Fibroblast of lung (primary cell): ENCODE data around the gene ALPK3.

ENCODE experiments used
- EZH2 ChIP-seq: IDR thresholded peaks from 2 replicates; pipeline ENCODE4 v1.5.1; 2012; ENCODE audit warnings: low read length, control low read depth, mild to moderate bottlenecking; ENCODE audit errors: missing control alignments
- TF ChIP-seq, protein P1 (sequence below), 2 donors: IDR thresholded peaks in 1 of 2; conservative IDR thresholded peaks in 1 of 2; 1 replicate in 1 of 2; 2 replicates in 1 of 2; pipeline ENCODE4 v1.5.1; 2011 to 2012; ENCODE audit warnings: low read length in 2 of 2, control low read depth in 1 of 2, inconsistent platforms in 1 of 2, low read depth in 1 of 2, mild to moderate bottlenecking in 1 of 2

DNA sequence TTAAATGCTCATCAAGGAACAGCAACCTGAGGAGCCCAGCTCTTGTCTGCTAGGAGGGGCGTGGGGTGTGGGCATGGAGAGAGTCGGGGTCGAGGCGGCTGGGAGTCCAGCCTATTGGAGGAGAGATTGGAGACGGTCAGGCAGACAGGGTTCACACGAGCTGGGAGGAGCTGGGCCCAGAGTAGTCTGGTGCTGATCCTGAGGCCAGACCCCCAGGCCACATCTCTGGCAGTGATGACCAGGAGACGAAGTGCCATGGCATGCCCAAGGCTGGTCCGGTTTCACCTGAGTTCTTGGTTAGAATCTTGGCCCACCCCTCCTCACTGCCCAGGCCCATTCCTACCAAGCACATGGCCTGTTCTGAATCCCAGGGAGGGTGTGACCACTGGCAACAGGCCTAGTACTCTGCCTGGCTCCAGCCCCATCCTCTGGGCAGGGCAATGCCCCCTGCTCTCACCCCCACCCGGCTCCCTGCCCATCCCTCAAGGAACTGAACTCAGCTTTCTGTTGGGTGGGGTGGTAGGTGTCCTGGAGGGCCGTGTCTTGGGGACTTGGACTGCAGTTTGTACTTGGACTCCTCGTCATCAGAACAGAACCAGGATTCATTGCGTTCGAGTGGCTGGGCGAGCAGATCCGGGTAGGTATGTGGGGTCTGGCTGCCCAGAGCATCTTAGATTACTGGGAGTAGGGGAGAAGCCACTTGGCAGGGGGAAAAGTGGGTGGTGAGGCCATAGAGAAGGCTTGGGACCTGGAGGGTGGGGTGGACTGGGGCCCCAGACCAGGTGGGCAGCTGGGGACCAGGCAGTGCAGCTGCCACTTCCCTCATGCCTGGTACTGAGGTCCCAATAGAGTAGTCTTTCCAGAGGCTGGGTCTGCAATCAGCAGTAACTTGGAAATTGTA lies 88.1 kb downstream of the ALPK3 start:
- TF ChIP-seq, protein P1, sequence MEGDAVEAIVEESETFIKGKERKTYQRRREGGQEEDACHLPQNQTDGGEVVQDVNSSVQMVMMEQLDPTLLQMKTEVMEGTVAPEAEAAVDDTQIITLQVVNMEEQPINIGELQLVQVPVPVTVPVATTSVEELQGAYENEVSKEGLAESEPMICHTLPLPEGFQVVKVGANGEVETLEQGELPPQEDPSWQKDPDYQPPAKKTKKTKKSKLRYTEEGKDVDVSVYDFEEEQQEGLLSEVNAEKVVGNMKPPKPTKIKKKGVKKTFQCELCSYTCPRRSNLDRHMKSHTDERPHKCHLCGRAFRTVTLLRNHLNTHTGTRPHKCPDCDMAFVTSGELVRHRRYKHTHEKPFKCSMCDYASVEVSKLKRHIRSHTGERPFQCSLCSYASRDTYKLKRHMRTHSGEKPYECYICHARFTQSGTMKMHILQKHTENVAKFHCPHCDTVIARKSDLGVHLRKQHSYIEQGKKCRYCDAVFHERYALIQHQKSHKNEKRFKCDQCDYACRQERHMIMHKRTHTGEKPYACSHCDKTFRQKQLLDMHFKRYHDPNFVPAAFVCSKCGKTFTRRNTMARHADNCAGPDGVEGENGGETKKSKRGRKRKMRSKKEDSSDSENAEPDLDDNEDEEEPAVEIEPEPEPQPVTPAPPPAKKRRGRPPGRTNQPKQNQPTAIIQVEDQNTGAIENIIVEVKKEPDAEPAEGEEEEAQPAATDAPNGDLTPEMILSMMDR (conservative IDR thresholded peaks at IDR 0.05 in 1 of 2, IDR thresholded peaks at IDR 0.05 in 1 of 2; ENCODE audit: low read depth in 1 of 2, low read length in 2 of 2) = no peak
- TF ChIP-seq EZH2 = no peak
